Measurements from ENCODE around the gene TBC1D2.

- TF ChIP-seq CTCF (IDR thresholded peaks at IDR 0.05; ENCODE audit: low read depth, low read length, missing input control) (no peak), FOXA1 (IDR thresholded peaks at IDR 0.05) (no peak), SP1 (IDR thresholded peaks at IDR 0.05) (no peak), RXRA (IDR thresholded peaks at IDR 0.05) (no peak), REST (IDR thresholded peaks at IDR 0.05) (no peak), YY1 (IDR thresholded peaks at IDR 0.05) (no peak), ZBTB33 (IDR thresholded peaks at IDR 0.05) (no peak), MAX (IDR thresholded peaks at IDR 0.05) (no peak)
Measured at GRCh38 chr9:98254228-98255060, 1.0 kb downstream of the TBC1D2 start.

All from liver (tissue), 3 donors.